Keratinocyte (primary cell): ENCODE measurements around the gene FCER1A. TPM values are rescaled to one million over a fixed set of nuclear protein-coding genes. Genes with fewer than 3 reads are reported as not detected.
"Not testable (repeated sequence)": the region's sequence is repeated elsewhere in the genome, so short reads cannot be mapped to it uniquely, and the experiment has no call there.

Experiments used
- DNase-seq: peaks from one replicate; pipeline ENCODE4 v3.0.0-alpha.2; 2011; ENCODE audit warnings: low read depth, missing footprints, low spot score
- FAIRE-seq: peaks from 2 replicates; lab custom pipeline; 2011; peaks lifted over from hg19 to GRCh38; lab: Jason Lieb, UNC
- H2AFZ ChIP-seq: 2 replicates; pipeline ENCODE4 v1.6.0; 2012; ENCODE audit warnings: low read length, control low read depth, inconsistent platforms; ENCODE audit not compliant: control insufficient read depth
- H3K27ac ChIP-seq: 2 replicates; pipeline ENCODE4 v1.5.1; 2011; ENCODE audit warnings: low read length; ENCODE audit not compliant: control insufficient read depth, insufficient read depth
- H3K27me3 ChIP-seq: 3 replicates; pipeline ENCODE4 v1.6.0; 2011; ENCODE audit warnings: low read length; ENCODE audit not compliant: control insufficient read depth, insufficient read depth; ENCODE audit errors: extremely low read depth
- H3K36me3 ChIP-seq, 2 experiments: 2 replicates in 1 of 2; 3 replicates in 1 of 2; pipeline ENCODE4 v1.5.1; 2011; ENCODE audit warnings: low read length in 2 of 2, mild to moderate bottlenecking in 1 of 2; ENCODE audit not compliant: control insufficient read depth in 2 of 2, insufficient read depth in 2 of 2; ENCODE audit errors: extremely low read depth in 1 of 2
- H3K4me1 ChIP-seq: 3 replicates; pipeline ENCODE4 v1.5.1; 2011; ENCODE audit warnings: low read length; ENCODE audit not compliant: control insufficient read depth, insufficient read depth; ENCODE audit errors: extremely low read depth
- H3K4me2 ChIP-seq: 3 replicates; pipeline ENCODE4 v1.6.0; 2011; ENCODE audit warnings: low read depth, low read length; ENCODE audit not compliant: control insufficient read depth, insufficient read depth; ENCODE audit errors: extremely low read depth
- H3K4me3 ChIP-seq, 3 experiments: fragments of 200-600 bp in 1 of 3; sonication (generic) in 1 of 3; 2 replicates in 2 of 3; 3 replicates in 1 of 3; pipeline ENCODE4 v1.5.1; 2011 to 2016; ENCODE audit warnings: low read length in 3 of 3, mild to moderate bottlenecking in 3 of 3, control low read depth in 2 of 3, inconsistent platforms in 1 of 3, low read depth in 1 of 3, mixed read lengths in 1 of 3, mixed run types in 1 of 3, moderate library complexity in 1 of 3; ENCODE audit not compliant: control insufficient read depth in 2 of 3, insufficient read depth in 2 of 3; ENCODE audit errors: extremely low read depth in 1 of 3
- H3K79me2 ChIP-seq: 2 replicates; pipeline ENCODE4 v1.6.0; 2012; ENCODE audit warnings: low read length; ENCODE audit not compliant: control insufficient read depth, insufficient read depth
- H3K9ac ChIP-seq: 3 replicates; pipeline ENCODE4 v1.6.0; 2011; ENCODE audit warnings: low read length; ENCODE audit not compliant: control insufficient read depth, insufficient read depth; ENCODE audit errors: extremely low read depth
- H3K9me1 ChIP-seq: 3 replicates; pipeline ENCODE4 v1.6.0; 2011; ENCODE audit warnings: low read length; ENCODE audit not compliant: control insufficient read depth, insufficient read depth; ENCODE audit errors: extremely low read depth
- H3K9me3 ChIP-seq: 2 replicates; pipeline ENCODE4 v1.5.1; 2012; ENCODE audit warnings: low read depth, low read length; ENCODE audit not compliant: control insufficient read depth
- H4K20me1 ChIP-seq: 3 replicates; pipeline ENCODE4 v1.6.0; 2011; ENCODE audit warnings: low read length; ENCODE audit not compliant: control insufficient read depth, insufficient read depth; ENCODE audit errors: extremely low read depth
- CTCF ChIP-seq, 3 experiments: IDR thresholded peaks in 1 of 3; conservative IDR thresholded peaks in 1 of 3; optimal IDR thresholded peaks in 1 of 3; 2 replicates in 2 of 3; 3 replicates in 1 of 3; pipeline versions ENCODE3 to v1.5.1; 2011; ENCODE audit warnings: low read length in 3 of 3, mild to moderate bottlenecking in 3 of 3, moderate library complexity in 2 of 3, control low read depth in 1 of 3, inconsistent platforms in 1 of 3; ENCODE audit not compliant: insufficient read depth in 2 of 3; ENCODE audit errors: extremely low read depth in 1 of 3
- EZH2 ChIP-seq: IDR thresholded peaks from one replicate; pipeline ENCODE4 v1.6.1; 2012; ENCODE audit warnings: inconsistent platforms, mild to moderate bottlenecking, low read length, moderate library complexity
- dilution Hi-C: fragments of 300-500 bp; cut with MboI; formaldehyde crosslinking; loops from one replicate; pipeline ENCODE4 v1.7.0; 2020; ENCODE audit warnings: low sequenced_read_pairs; ENCODE audit not compliant: extremely low pct_ligation_motif_present
- polyA plus RNA-seq, 5 experiments: library from polyadenylated mRNA; depleted of rRNA in 3 of 5; stranded (reverse) in 3 of 5; stranded (forward) in 1 of 5; unstranded in 1 of 5; fragments of >200 nt; gene quantifications; 1 replicate in 1 of 5; 2 replicates in 3 of 5; 3 replicates in 1 of 5; pipeline versions ENCODE4 v1.2.1 to v1.2.3, GENCODE V29; 2011 to 2012; ENCODE audit warnings: missing spikeins in 2 of 5, low read depth in 1 of 5, low replicate concordance in 1 of 5

The FCER1A gene
- polyA plus RNA-seq, 1 donor (not counting 4 experiments of a cell fraction or from before 2014, with no cell fraction given), result not detected

GRCh38 chr1:159342761-159343425 is 40.8 kb downstream of the FCER1A start:
- H3K27ac ChIP-seq, result no peak overlapping the region
- dilution Hi-C loops, result no loop called here
- H3K79me2 ChIP-seq, result no peaks in the 10 kb centered on the region
- H4K20me1 ChIP-seq, result no peaks in the 10 kb centered on the region
- H3K4me1 ChIP-seq, result no peaks in the 10 kb centered on the region
- no peaks in the 10 kb centered on the region for H3K27me3 ChIP-seq
- H3K9me3 ChIP-seq, result no peaks in the 10 kb centered on the region
- TF ChIP-seq CTCF (optimal IDR thresholded peaks at IDR 0.05 in 1 of 3, IDR thresholded peaks at IDR 0.05 in 1 of 3, conservative IDR thresholded peaks at IDR 0.05 in 1 of 3; ENCODE audit: extremely low read depth in 1 of 3, insufficient read depth in 2 of 3, low read length in 3 of 3) (no peak), EZH2 (no peak)
- no peak overlapping the region for H3K9ac ChIP-seq
- no peak overlapping the region for H3K4me2 ChIP-seq
- no peaks in the 10 kb centered on the region for H3K36me3 ChIP-seq
- no peaks in the 10 kb centered on the region for H3K9me1 ChIP-seq
- no peak for FAIRE-seq
- H3K4me3 ChIP-seq, result no peak overlapping the region
- no peak overlapping the region for H2AFZ ChIP-seq
- DNase-seq, result no peak

- H3K27ac ChIP-seq, H2AFZ ChIP-seq, FAIRE-seq, H3K27me3 ChIP-seq, H3K9me1 ChIP-seq, dilution Hi-C loops, H3K4me1 ChIP-seq, DNase-seq, H3K9me3 ChIP-seq, H3K4me2 ChIP-seq, H3K4me3 ChIP-seq, H3K9ac ChIP-seq, H4K20me1 ChIP-seq, H3K79me2 ChIP-seq, H3K36me3 ChIP-seq: not testable (repeated sequence)
Measured at GRCh38 chr1:159349374-159349773, 47.2 kb downstream of the FCER1A start.

GRCh38 chr1:159352436-159352835 is 50.3 kb downstream of the FCER1A start:
- Histone ChIP-seq H3K9me3 (no peaks in the 10 kb centered on the region), H3K9ac (no peak overlapping the region), H3K79me2 (no peaks in the 10 kb centered on the region), H3K36me3 (no peaks in the 10 kb centered on the region), H3K27ac (no peak overlapping the region), H3K9me1 (no peaks in the 10 kb centered on the region), H2AFZ (no peak overlapping the region), H3K27me3 (no peaks in the 10 kb centered on the region), H4K20me1 (no peaks in the 10 kb centered on the region), H3K4me1 (no peaks in the 10 kb centered on the region), H3K4me3 (no peak overlapping the region), H3K4me2 (no peak overlapping the region)
- DNase-seq (no peak), FAIRE-seq (no peak)
- dilution Hi-C loops, result no loop called here
- TF ChIP-seq EZH2 (no peak), CTCF (optimal IDR thresholded peaks at IDR 0.05 in 1 of 3, IDR thresholded peaks at IDR 0.05 in 1 of 3, conservative IDR thresholded peaks at IDR 0.05 in 1 of 3; ENCODE audit: extremely low read depth in 1 of 3, insufficient read depth in 2 of 3, low read length in 3 of 3) (no peak)
